HG03175 (cell line): Measurements from ENCODE around the gene ESPN.
"Not testable (repeated sequence)": the region's sequence is repeated elsewhere in the genome, so short reads cannot be mapped to it uniquely, and the experiment has no call there.

Experiments
- ATAC-seq: cut with Tn5 transposase; IDR thresholded peaks from one replicate; pipeline ENCODE4 v1.9.1; 2021; ENCODE audit warnings: mild to moderate bottlenecking, moderate library complexity; ENCODE audit not compliant: unreplicated experiment

Gene ESPN

DNA sequence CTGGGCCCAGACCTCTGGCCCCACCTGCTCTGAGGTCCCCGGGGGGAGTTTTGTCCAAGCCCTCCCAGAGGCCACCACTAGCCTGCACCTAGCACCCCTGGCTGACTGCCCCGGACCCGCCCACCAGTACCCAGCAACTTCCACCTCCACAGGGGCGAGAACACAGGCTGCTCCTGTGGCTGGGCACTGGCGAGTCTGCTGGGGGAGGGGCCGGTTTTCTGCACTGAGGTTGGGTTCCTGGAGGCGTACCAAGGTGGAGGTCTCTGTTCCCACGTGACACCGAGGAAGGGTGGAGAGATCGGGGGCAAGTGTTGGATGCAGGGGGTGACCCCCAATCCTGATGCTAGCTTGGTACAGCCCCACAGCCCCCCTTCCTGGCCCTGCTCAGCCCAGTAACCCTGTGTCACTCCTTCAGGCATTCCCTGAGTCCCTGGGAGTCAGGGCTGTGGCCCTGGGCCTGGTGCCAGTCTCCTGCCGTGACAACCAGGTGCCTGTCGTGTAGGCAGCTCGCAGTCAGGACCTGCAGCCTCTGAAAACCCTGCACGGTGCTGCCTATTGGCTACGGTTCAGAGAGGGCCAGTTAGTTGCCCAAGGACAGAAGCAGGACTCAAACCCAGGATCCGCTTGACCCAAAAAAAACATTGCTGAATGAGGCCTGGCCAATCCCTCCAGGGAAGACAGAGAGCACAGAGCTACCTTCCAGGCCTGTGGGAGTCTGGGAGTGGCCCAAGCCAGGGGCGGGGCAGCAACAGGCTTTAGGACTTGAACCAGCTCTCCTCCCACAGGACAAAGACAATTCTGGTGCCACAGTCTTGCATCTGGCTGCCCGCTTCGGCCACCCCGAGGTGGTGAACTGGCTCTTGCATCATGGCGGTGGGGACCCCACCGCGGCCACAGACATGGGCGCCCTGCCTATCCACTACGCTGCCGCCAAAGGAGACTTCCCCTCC is 3.1 kb downstream of the ESPN start:
- no peak for ATAC-seq

DNA sequence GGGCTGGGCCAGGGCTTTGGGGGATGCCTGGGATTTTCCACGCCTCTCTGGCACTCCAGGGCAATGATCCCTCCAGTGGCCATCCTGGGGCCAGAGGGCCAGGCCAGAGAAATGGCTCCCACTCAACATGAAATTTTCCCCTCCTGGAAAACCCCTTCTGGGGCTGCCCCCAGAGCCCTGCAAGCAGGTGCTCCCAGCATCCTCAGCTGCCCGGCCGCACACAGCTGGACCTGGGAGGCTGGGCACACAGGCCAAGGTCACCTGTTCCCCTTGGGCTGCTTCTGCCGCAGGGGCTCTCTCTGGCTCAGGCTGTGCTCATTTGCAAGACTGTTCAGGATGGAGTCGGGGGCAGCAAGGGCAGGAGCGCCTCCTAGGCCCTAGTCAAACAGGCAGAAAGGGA is 3.9 kb downstream of the ESPN start:
- not testable (repeated sequence) for ATAC-seq

DNA sequence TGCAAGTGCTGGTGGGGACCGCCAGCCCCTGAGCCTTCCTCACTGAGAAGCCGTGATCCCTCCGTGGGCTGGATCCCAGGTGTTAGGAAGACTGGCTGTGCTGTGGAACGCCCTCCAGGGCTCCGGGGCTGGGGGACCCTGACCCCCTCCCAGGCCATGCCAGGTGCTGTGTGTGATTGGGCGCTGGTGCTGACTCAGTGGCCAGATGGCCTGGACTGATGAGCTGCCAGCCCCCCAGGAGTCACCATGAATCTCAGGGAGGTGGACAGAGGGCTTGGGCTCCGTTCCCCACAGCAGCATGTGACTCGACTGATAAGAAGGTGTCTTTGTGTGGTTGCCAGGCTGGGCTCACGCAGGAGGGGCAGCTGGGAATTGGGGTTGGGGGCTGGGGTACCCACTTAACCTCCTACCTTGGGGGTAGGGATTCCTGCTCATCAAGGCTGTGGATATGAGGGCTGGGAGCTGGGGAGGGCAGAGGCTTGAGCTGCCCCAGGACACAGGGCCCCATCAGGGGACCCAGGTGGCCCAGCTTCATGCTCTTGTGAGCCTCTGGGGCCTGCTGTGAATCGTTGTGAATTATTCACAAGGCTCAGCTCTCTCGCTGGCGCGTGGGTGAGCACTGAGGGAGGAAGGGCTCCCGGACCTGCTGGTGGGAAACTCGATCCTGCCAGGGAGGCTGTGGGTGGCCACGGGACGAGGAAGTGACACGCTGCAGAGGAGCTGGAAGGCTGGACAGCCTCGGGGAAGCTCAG is 5.3 kb downstream of the ESPN start:
- not testable (repeated sequence) for ATAC-seq

DNA sequence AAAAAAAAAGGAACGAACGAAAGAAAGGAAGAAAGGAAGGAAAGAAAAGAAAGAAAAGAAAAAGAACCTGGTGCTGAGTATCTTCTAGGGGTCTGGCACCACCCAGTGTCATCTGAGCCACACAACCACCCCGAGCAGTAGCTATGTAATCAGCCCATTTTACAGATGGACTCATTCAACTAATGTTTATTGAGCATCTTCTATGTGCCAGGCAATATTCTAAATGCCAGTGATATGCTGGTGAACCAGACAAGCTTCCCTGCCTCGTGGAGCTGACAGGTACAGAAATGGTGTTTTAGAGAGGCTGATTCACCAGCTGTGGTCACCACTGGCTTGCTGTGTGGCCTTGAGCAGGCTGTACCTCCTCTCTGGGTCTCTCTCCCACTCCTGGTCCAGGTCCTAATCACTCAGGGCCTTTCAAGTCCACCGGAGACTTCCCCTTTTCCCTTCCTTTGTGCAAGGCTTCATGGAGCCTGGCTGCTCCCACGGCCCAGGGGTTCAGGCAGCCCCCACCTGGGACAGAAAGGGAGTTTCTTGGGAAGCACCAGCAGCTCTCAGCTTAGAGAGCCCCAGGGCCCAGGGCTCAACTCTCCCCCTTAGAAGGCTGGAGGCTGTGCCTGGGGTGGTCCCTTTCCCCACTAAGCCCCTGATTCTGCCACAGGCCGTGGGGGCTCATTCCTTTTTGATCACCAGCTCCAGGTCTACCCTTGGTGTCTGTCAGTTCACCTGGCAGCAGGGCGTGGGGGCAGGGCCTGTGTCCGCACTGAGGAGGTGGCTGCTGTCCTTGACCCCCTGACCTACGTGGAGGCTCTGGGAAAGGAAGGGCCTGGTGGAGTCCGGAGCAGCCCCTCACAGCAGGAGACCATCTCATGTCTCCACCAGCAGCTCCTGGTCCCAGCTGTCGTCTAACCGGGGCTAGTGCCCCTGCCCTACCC is 7.3 kb downstream of the ESPN start:
- not testable (repeated sequence) for ATAC-seq

DNA sequence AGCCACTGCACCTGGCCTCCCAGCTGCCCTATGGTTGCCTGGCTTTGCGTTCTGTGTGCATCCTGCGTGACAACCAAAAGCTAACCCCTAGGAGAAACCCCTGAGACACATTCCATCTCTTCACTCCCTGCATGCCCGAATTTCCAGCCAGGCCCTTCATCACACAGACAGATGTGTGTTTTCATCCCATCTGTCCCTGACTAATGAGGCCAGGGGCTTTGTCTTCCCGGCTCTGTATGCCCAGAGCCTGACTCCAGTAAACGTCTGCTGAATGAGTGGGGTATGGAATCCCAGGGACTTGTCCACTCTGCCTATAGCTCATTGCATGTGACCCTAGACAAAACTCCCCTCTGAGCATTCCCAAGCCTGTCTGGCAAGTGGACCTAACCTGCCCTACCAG is 9.6 kb downstream of the ESPN start:
- ATAC-seq = no peak

DNA sequence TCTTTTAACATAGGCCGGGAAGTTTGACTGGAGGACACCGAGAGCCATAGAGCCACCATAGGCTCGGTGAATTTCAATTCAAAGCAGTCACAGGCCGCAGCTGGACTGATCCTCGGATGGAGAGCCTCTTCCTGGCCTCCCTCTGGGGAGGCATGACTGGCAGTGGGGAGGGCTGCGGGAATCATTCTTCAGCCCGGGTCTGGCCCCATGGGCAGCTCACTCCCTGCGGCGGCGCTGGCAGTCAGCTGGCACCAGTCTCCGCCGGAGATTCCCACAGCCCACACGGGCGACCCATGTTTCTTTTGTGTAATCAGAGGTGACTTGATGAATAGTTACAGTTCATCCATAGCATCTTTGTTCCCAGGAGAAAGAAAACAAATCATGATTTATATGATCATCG is 10.6 kb downstream of the ESPN start:
- ATAC-seq = no peak

DNA sequence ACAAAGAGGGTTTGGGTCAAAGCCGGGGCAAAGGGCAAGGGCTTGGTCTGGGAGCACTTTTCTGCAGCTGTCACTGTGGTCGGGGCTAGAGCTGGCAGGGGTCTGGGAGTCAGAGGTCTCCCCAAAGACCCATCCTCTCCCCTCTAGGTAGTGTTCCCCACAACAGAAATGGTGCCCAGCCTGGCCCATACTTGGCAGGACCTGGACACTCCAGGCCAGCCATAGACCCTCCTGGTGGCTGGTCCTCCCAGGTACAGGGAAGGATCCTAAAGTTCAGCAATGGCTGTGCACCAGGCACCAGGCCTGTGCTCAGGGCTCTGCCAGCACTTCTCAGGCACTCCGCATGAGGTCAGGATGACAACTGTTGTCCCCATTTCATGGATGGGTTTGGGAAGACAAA is 11.0 kb downstream of the ESPN start:
- no peak for ATAC-seq

DNA sequence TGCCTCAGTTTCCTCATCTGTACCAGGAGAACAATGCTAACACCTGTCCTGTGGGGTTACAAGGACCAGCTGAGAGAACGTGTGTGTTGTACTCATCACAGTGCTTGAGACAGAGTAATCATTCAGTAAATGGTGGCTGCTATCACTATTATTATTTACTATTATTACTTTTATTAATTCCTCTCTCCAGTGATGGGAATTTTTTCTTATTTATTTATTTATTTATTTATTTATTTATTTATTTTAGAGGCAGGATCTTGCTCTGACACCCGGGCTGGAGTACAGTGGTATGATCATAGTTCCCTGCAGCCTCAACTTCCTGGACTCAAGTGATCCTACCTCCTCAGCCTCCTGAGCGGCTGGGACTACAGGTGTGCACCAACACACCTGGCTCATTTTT is 11.7 kb downstream of the ESPN start:
- ATAC-seq = not testable (repeated sequence)

DNA sequence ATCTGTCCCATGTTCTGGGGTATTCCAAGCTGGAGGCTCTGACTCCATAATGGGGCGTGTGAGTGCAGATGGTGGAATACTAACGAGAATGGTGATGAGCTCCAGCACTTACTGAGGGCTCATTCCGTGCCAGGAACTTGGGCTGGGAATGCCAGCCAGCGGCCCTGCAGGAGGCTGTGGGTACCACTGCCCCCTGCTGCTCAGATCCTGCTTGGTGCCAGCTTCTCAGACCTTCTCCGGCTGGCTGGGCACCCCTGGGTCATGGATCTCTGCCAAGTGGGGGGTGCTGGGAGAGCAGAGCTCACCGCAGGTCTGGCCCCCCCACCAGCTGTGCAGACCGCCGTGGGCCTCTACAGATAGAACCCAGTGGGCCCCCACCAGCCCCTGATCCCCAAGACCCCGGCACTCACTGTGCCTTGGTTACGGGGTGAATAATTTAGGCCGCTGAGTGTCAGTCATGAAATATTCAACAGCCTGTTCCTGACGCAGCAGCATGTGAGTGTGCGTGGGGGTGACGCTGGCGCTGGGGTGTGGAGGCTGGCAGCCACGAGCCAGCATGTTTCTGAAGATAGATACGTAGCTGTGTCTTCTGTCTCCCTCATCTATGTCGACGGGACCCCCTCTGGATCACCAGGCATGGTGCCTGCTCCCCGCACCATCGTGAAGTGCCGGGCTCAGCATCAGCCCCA is 12.6 kb downstream of the ESPN start:
- not testable (repeated sequence) for ATAC-seq

DNA sequence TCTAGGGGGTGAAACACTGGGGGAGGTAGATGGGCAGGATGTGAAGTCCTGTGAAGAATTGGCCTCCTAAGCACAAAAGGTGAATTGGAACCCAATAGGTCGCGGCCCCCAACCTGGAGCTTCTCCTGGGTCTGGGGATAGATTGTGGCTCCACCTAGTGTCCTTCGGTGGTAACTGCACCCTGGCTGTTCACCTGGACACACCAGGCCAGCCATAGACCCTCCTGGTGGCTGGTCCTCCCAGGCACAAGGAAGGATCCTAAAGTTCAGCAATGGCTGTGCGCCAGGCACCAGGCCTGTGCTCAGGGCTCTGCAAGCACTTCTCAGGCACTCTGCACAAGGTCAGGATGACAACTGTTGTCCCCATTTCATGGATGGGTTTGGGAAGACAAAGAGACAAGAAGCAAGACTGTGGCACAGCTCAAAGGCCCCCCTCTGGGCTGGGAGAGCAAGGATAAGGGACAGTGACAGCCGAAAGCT is 13.5 kb downstream of the ESPN start:
- ATAC-seq = peak; percentile 46

DNA sequence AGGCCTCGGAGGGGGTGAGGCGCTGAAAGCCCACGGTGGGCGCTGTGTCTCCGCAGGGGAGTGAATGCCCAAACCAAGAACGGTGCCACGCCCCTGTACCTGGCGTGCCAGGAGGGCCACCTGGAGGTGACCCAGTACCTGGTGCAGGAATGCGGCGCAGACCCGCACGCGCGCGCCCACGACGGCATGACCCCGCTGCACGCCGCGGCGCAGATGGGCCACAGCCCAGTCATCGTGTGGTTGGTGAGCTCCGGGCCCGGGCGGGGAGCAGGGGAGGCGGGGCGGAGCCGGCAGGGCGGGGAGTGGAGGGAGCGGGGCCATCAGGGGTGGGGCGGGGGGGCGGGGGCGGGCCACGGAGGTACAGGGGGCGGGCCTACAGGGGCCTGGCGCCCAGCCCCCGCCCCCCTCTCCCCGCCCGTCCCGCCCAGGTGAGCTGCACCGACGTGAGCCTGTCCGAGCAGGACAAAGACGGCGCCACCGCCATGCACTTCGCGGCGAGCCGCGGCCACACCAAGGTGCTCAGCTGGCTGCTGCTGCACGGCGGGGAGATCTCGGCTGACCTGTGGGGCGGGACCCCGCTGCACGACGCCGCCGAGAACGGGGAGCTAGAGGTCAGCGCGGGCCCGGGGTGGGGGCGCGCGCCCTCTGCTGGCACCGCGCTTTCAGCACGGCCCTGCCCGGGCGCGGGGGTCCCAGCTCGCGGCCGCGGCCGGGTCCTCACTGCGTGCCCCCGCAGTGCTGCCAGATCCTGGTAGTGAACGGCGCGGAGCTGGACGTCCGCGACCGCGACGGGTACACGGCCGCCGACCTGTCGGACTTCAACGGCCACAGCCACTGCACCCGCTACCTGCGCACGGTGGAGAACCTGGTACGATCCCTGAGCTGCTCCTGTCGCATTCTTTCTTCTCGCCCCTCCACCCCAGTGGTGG is 15.9 kb downstream of the ESPN start:
- ATAC-seq = no peak

DNA sequence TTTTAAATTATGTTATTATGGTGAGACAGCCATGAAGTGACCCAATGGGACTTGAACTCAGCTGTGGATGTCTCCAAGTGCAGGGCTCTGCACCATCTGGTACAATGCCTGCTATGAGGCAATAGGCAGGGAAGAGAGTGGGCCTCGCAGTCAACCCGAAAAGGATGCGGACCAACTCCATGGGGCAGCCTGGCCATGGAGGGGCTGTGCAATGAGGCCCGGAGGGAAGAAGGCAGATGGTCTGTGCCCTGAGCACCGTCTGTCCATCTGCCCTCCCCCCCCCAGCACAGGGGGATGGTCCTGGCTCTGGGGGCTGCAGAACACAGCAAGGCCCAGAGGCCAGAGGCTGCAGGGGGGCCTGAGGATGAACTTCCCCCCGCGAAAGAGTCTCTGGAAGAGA is 17.0 kb downstream of the ESPN start:
- no peak for ATAC-seq

DNA sequence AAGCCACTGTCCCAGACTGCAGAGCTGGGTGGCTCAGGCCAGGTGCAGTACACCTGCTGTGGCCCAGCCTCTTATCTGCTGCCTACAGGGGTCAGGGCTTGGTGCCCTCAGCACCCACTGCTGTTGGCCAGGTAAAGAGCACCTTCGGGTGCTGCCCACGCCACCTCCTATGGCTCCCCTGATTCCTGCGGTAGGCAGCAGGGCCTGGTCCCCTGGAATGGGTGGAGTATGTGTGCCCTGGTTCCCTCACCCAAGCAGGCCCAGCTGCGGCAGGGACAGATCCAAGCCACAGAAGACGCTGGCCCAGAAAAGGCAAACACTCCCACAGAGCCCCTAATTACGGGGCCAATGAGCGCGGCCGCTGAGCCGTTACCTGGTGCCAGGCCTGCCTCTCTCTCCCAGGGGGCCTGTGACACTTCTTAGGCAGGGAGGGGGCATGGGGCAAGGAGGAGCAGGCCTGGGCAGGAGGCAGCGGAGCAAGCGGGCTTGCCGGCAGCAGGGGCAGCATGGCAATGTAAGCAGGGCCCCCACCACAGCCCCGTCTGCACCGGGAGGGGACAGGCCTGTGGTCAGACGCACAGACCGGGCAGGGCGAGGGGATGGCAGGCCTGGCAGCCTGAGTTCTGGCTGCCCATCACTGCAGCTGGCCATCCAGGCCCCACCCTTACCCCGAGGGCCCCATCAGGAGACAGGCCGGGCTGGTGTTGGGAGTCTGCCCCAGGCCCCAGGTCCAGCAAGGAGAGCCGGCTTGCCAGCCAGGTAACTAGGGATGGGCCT is 19.0 kb downstream of the ESPN start:
- no peak for ATAC-seq

DNA sequence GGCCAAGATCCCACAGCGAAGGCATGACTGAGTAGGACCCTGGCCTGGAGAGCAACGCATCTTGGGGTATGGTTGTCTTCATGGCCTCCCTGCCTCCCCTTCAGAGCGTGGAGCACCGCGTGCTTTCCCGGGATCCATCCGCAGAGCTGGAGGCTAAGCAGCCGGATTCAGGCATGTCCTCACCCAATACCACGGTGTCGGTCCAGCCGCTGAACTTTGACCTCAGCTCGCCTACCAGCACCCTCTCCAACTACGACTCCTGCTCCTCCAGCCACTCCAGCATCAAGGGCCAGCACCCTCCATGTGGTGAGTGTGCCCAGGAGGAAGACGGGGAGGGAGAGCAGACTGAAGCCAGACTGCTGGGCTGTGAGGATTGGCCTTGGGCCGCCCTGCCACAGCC is 19.8 kb downstream of the ESPN start:
- ATAC-seq = no peak

DNA sequence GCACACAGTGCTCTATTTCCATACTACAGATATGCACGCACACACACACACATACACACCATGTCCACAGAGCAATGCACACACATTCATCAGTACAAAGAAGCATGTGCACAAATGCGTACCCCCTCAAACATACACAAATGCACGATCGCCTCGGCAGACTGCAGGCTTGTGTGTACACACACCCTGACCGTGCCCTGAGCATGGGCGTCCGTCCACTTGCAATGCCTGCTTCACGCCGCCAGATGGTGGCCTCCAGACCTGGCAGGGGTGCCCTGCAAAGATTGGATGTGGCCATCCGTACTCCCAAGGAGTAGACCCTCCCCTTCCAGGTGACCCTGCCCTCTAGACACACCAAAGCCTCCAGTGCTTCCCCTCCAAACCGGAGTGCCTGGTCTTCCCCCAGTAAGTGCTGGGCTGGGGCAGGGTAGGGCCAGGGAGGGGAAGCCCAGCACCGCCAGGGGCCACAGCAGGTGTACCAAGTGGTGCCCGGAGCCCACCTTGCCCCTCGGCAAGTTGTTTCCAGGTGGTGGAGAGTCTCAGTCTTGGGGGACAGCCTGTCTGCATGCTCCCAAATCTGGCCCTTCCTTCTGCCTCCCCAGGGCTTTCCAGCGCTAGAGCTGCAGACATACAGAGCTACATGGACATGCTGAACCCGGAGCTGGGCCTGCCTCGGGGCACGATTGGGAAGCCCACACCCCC is 20.6 kb downstream of the ESPN start:
- ATAC-seq = no peak

DNA sequence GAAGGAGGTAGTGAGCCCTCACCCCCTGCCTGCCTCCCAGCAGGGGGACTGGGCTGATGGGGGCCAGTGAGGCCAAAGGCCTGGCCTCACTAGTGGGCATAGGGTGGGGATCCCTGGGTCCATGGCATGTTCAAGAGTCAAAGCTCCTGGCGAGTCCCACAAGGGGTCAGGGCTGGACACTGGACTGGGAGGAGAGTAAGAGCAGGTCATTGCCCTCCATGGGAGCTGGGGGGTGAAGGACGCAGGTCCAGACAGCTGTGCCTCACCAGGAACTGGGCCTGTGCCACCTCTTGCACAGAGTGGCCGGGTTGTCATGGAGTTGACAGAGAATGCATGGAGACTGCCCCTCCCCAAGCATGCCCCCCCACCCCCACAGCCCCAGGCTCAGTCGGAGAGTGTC is 21.4 kb downstream of the ESPN start:
- not testable (repeated sequence) for ATAC-seq

DNA sequence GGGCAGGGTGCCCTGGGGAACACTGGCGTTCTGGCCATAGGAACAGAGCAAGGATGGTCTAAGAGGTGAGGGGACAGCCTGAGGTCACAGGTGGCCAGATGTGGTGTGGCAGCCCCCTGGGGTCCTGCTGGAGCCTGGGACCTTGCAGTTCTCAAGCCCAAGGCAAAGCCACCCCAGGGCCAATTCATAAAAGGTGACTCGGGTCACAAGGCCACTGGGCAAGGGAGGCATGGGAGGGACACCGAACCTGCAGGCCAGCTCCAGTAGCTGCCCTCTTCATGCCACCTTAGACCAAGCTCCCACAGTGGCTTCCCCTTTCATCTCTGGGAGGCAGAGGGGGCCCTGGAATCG is 22.1 kb downstream of the ESPN start:
- no peak for ATAC-seq
